ENCODE data around the gene GYS2.
A peak's percentile ranks its signal among the peaks of the same experiment; 100 is the strongest.

The GYS2 gene

DNA sequence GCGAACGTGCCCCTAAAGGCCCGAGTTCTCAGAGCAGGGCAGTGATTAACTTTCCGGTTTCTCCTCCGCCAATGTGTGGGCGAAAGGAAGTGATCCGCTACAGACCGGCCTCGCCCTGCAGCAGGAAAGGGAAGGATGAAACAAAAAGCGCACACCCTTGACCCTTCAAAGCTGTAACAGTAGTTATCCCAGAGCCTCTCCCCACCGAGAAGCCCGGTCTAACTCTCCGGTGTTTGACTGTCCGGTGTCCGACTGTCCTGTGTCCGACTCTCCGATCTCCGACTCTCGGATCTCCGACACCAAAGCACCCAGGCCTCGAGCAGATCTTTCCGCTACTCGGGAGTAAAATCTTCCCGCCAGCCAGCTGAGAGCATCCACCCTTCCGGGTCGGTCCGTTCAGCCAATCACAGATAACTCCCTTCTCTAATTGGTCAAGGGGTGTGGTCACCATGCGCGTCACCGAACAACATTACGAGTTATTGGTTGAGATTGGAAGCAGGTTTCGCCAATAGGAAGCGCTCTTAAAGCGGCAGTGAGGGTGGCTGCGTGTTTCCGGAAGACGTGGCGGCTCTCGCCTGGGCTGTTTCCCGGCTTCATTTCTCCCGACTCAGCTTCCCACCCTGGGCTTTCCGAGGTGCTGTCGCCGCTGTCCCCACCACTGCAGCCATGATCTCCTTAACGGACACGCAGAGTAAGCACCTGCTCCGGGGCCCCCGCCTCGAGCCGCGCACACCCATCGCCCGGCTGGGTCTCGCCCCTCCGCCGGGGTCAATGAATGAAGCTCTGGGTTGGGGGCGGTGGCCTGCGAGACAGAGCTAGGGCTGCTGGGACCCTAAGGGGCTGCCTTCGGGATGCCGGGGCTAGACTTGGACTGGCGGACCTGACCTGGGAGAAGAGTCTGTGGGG, 103.1 kb downstream of the GYS2 start, which contains the start of the genes GOLT1B and RECQL:
TSS of gene GOLT1B (plus strand) at position 532 of the 906 bp plus-strand sequence. CDS start at position 667, 135 bp downstream.
TSS of gene RECQL (minus strand) at position 378 of the 906 bp plus-strand sequence. CDS start 2,065 bp downstream, outside the sequence.
- DNase-seq = peak; percentile 98

DNA sequence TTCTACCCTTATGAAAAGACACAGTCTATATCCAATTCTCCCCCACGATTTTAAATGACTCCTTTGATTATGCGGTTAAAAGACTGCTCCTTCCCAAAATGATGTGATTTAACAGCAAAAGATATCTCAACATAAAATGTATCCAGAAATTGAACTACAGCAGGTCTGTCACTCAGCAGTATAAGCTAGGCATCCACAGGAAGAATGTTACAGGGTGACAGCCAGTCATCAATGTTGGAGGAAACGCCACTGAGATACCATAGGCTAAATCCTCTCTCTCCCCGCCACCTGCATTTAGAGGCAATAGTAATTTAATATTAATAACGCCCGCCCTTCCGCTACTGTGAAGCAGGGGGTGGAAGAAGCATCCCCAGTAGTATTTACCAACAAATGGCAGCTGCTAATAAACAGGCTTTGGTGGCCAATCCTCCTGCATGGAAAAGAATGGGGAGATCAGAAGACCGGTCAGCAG, 103.8 kb downstream of the GYS2 start:
- peak; percentile 9 for DNase-seq

DNA sequence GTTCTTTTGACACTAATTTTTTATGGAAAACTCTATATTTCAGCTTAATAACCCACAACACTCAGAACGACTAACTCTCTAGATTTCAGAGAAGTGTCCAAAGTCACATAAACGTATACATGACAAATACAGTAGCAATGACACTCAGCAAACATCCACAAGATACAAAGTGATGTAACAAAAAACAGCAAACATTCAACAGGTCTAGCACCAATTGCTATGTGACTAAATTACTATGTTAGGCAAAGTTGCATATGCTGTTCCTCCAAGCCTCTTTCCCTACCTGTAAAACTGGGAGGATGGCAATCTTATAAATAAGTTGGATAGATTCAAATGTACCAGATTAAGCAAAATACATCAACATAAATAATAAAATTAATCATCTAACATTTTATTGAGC, 104.9 kb downstream of the GYS2 start:
- DNase-seq = no peak
